SK-N-SH treated with all-trans-retinoic acid at 6 μM for 48 hours (cell line): ENCODE results near the gene TNFAIP8.
A peak's percentile ranks its signal among the peaks of the same experiment; 100 is the strongest.

Source experiments
- ATAC-seq: fragments of 200-7000 bp; cut with Tn5 transposase; 3 replicates; pipeline ENCODE4 v1.9.1; 2020; ENCODE audit warnings: mild to moderate bottlenecking, moderate library complexity
- BACH2 ChIP-seq: fragments of 250-450 bp; sonication (Bioruptor Pico); IDR thresholded peaks from 2 replicates; pipeline ENCODE4 v1.9.0; 2021; ENCODE audit warnings: mild to moderate bottlenecking, borderline replicate concordance
- CREB5 ChIP-seq: fragments of 250-450 bp; sonication (Bioruptor Pico); IDR thresholded peaks from 2 replicates; pipeline ENCODE4 v1.5.1; 2020; ENCODE audit warnings: low read depth, mild to moderate bottlenecking, moderate library complexity
- CSDC2 ChIP-seq: fragments of 250-450 bp; sonication (Bioruptor Pico); IDR thresholded peaks from 2 replicates; pipeline ENCODE4 v1.5.0; 2020; ENCODE audit warnings: mild to moderate bottlenecking, moderate library complexity
- ESRRG ChIP-seq: fragments of 250-450 bp; sonication (Bioruptor Pico); IDR thresholded peaks from 2 replicates; pipeline ENCODE4 v1.6.1; 2021; ENCODE audit warnings: mild to moderate bottlenecking
- GLIS3 ChIP-seq: fragments of 250-450 bp; sonication (Bioruptor Pico); IDR thresholded peaks from 2 replicates; pipeline ENCODE4 v1.5.0; 2020; ENCODE audit warnings: mild to moderate bottlenecking, moderate library complexity
- PATZ1 ChIP-seq: fragments of 250-450 bp; sonication (Bioruptor Pico); IDR thresholded peaks from 2 replicates; pipeline ENCODE4 v1.8.0; 2020; ENCODE audit warnings: mild to moderate bottlenecking, moderate library complexity, borderline replicate concordance
- POU6F1 ChIP-seq: fragments of 250-450 bp; sonication (Bioruptor Pico); IDR thresholded peaks from 2 replicates; pipeline ENCODE4 v1.8.0; 2021; ENCODE audit warnings: low read depth, mild to moderate bottlenecking, moderate library complexity, borderline replicate concordance
- PPARA ChIP-seq: fragments of 250-450 bp; sonication (Bioruptor Pico); IDR thresholded peaks from 2 replicates; pipeline ENCODE4 v1.5.0; 2020; ENCODE audit warnings: mild to moderate bottlenecking, borderline replicate concordance
- RARB ChIP-seq: fragments of 250-450 bp; sonication (Bioruptor Pico); IDR thresholded peaks from 2 replicates; pipeline ENCODE4 v1.8.0; 2021; ENCODE audit warnings: mild to moderate bottlenecking, moderate library complexity
- SNAI2 ChIP-seq: fragments of 250-450 bp; sonication (Bioruptor Pico); IDR thresholded peaks from 2 replicates; pipeline ENCODE4 v1.5.0; 2020; ENCODE audit warnings: mild to moderate bottlenecking, moderate library complexity
- TCF4 ChIP-seq: fragments of 250-450 bp; sonication (Bioruptor Pico); IDR thresholded peaks from 2 replicates; pipeline ENCODE4 v1.8.0; 2021; ENCODE audit warnings: mild to moderate bottlenecking, moderate library complexity, borderline replicate concordance
- TOX ChIP-seq: fragments of 250-450 bp; sonication (Bioruptor Pico); IDR thresholded peaks from 2 replicates; pipeline ENCODE4 v1.8.0; 2021; ENCODE audit warnings: mild to moderate bottlenecking, moderate library complexity, borderline replicate concordance
- TSHZ2 ChIP-seq: fragments of 250-450 bp; sonication (Bioruptor Pico); IDR thresholded peaks from 2 replicates; pipeline ENCODE4 v1.5.0; 2020; ENCODE audit warnings: mild to moderate bottlenecking, moderate library complexity
- ZC3H10 ChIP-seq: fragments of 250-450 bp; sonication (Bioruptor Pico); IDR thresholded peaks from 2 replicates; pipeline ENCODE4 v1.5.1; 2021; ENCODE audit warnings: mild to moderate bottlenecking, moderate library complexity
- ZFP3 ChIP-seq: fragments of 250-450 bp; sonication (Bioruptor Pico); IDR thresholded peaks from 2 replicates; pipeline ENCODE4 v1.5.0; 2020; ENCODE audit warnings: mild to moderate bottlenecking, moderate library complexity
- ZFP30 ChIP-seq: fragments of 450-650 bp; formaldehyde crosslinking; IDR thresholded peaks from 2 replicates; pipeline ENCODE4 v1.5.0; 2022; ENCODE audit warnings: mild to moderate bottlenecking, moderate library complexity
- ZNF565 ChIP-seq: fragments of 450-650 bp; formaldehyde crosslinking; conservative IDR thresholded peaks from 2 replicates; pipeline ENCODE4 v1.5.0; 2020; ENCODE audit warnings: low read depth, mild to moderate bottlenecking, moderate library complexity
- ZNF70 ChIP-seq: fragments of 450-650 bp; formaldehyde crosslinking; IDR thresholded peaks from 2 replicates; pipeline ENCODE4 v1.5.0; 2020; ENCODE audit warnings: mild to moderate bottlenecking, moderate library complexity
- ZNF8 ChIP-seq: fragments of 450-650 bp; formaldehyde crosslinking; IDR thresholded peaks from 2 replicates; pipeline ENCODE4 v1.5.0; 2020; ENCODE audit warnings: mild to moderate bottlenecking, moderate library complexity

The TNFAIP8 gene

DNA sequence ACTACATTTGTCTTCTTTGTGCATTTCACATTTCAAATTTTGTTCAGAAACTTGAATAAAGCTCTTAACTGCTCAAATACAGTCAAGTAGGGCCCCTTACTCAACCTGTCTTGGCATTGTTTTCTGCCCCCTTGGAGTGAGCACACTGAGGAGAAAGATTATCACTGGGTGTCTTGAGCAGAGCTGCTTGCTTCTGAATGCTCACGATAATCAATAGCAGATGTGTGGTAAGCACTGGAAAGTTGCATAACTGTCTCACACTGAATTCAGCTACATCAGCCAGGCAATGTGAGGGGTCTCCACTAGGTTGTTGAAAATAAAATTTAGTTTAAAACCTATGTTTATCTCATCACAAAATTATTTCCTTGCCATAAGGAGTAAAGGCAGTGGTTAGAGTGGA lies 7.8 kb upstream of the TNFAIP8 start:
- TF ChIP-seq TCF4, result peak; percentile 53; the same call in 1 of the 2 replicates
- no peak for TF ChIP-seq ZNF565
- peak; percentile 92 for ATAC-seq

- TF ChIP-seq ZNF565, result no peak
- TF ChIP-seq ZFP30 (CRISPR knock-in tag), result no peak
- no peak for TF ChIP-seq TSHZ2 (CRISPR knock-in tag)
- TF ChIP-seq TOX (CRISPR knock-in tag), result no peak
- TF ChIP-seq GLIS3 (CRISPR knock-in tag), result no peak
- no peak for TF ChIP-seq SNAI2 (CRISPR knock-in tag)
- no peak for TF ChIP-seq TCF4
- TF ChIP-seq ZC3H10 (CRISPR knock-in tag), result no peak
- no peak for TF ChIP-seq ZNF70 (CRISPR knock-in tag)
- TF ChIP-seq PPARA (CRISPR knock-in tag), result no peak
- no peak for TF ChIP-seq ESRRG
- no peak for TF ChIP-seq POU6F1
- no peak for TF ChIP-seq CREB5 (CRISPR knock-in tag)
- TF ChIP-seq PATZ1, result no peak
- TF ChIP-seq ZFP3 (CRISPR knock-in tag), result no peak
- no peak for TF ChIP-seq BACH2 (CRISPR knock-in tag)
- TF ChIP-seq ZNF8 (CRISPR knock-in tag), result no peak
- TF ChIP-seq RARB (CRISPR knock-in tag), result no peak
- no peak for ATAC-seq
Observed at GRCh38 chr5:119353213-119353612, 2.6 kb upstream of the TNFAIP8 start.

GRCh38 chr5:119353686-119354366 lies 2.0 kb upstream of the TNFAIP8 start:
- ATAC-seq, result no peak
- TF ChIP-seq PATZ1 (no peak), ZNF565 (no peak), CREB5 (CRISPR knock-in tag) (no peak), SNAI2 (CRISPR knock-in tag) (no peak), CSDC2 (no peak), GLIS3 (CRISPR knock-in tag) (no peak), ZNF70 (CRISPR knock-in tag) (no peak), RARB (CRISPR knock-in tag) (no peak)
